ENCODE results near the gene CARD11. TPM values are rescaled to one million over a fixed set of nuclear protein-coding genes. Genes with fewer than 3 reads are reported as not detected.

CARD11 gene
- total RNA-seq, 2 experiments from 2014 or later: 98.3 to 103 TPM

- H3K4me3 Mint-ChIP-seq: no peak overlapping the region
- no peak for ATAC-seq
- TF ChIP-seq CTCF (IDR thresholded peaks at IDR 0.05): no peak
- no peaks in the 10 kb centered on the region for H3K9me3 Mint-ChIP-seq
- H3K27ac Mint-ChIP-seq: no peak overlapping the region
- intact Hi-C loops (cut with micrococcal nuclease): no loop called here
- no peaks in the 10 kb centered on the region for H3K27me3 Mint-ChIP-seq
- no peak for DNase-seq
- POLR2A ChIA-PET: no interaction called here
- H3K4me1 Mint-ChIP-seq (ENCODE audit: low read depth): no peaks in the 10 kb centered on the region
- peaks cover 51% of the 10 kb centered on the region for H3K36me3 Mint-ChIP-seq (ENCODE audit: low read depth)
- CTCF ChIA-PET: no interaction called here
These were observed 125.3 kb downstream of the CARD11 start for GRCh38 chr7:2918406-2918805.

GRCh38 chr7:2915023-2915422, 128.6 kb downstream of the CARD11 start:
- POLR2A ChIA-PET: interaction anchor here (0.9 kb wide), 1 partner anchor 12 kb away, joined by 3 read pairs; no protein-coding TSS in a partner anchor
- intact Hi-C loops (cut with micrococcal nuclease): no loop called here

GRCh38 chr7:2913760-2914387, 129.8 kb downstream of the CARD11 start:
- ChIA-PET CTCF (interaction anchor here (1.0 kb wide), 1 partner anchor 26 kb away, joined by 4 read pairs; no protein-coding TSS in a partner anchor), POLR2A (no interaction called here)
- intact Hi-C loops (cut with micrococcal nuclease): no loop called here
- no peak for TF ChIP-seq CTCF (IDR thresholded peaks at IDR 0.05)
- Mint-ChIP-seq H3K36me3 (ENCODE audit: low read depth) (peaks cover 35% of the 10 kb centered on the region), H3K27me3 (no peaks in the 10 kb centered on the region), H3K4me1 (ENCODE audit: low read depth) (no peaks in the 10 kb centered on the region), H3K4me3 (no peak overlapping the region), H3K27ac (no peak overlapping the region), H3K9me3 (no peaks in the 10 kb centered on the region)
- no peak for DNase-seq
- no peak for ATAC-seq

More at GRCh38 chr7:2915023-2915422, 128.6 kb downstream of the CARD11 start:
- Mint-ChIP-seq H3K9me3 (no peaks in the 10 kb centered on the region), H3K4me3 (no peak overlapping the region), H3K27me3 (no peaks in the 10 kb centered on the region), H3K27ac (no peak overlapping the region), H3K4me1 (ENCODE audit: low read depth) (no peaks in the 10 kb centered on the region), H3K36me3 (ENCODE audit: low read depth) (peaks cover 38% of the 10 kb centered on the region)
- CTCF ChIA-PET: interaction anchor here (0.6 to 1.0 kb wide), 2 partner anchors 27 to 45 kb away, joined by 3 to 4 read pairs; no protein-coding TSS in a partner anchor
- no peak for TF ChIP-seq CTCF (IDR thresholded peaks at IDR 0.05)
- DNase-seq (no peak), ATAC-seq (no peak)

GRCh38 chr7:2912684-2913439, 130.8 kb downstream of the CARD11 start:
- intact Hi-C loops (cut with micrococcal nuclease): no loop called here
- H3K4me1 Mint-ChIP-seq (ENCODE audit: low read depth): no peaks in the 10 kb centered on the region
- ATAC-seq (no peak), DNase-seq (no peak)
- ChIA-PET CTCF (no interaction called here), POLR2A (no interaction called here)
- H3K27ac Mint-ChIP-seq: no peak overlapping the region
- H3K9me3 Mint-ChIP-seq: no peaks in the 10 kb centered on the region
- TF ChIP-seq CTCF (IDR thresholded peaks at IDR 0.05): no peak
- no peaks in the 10 kb centered on the region for H3K27me3 Mint-ChIP-seq
- no peak overlapping the region for H3K4me3 Mint-ChIP-seq
- H3K36me3 Mint-ChIP-seq (ENCODE audit: low read depth): peaks cover 37% of the 10 kb centered on the region

GRCh38 chr7:2911466-2911865, 132.2 kb downstream of the CARD11 start:
- Mint-ChIP-seq H3K4me1 (ENCODE audit: low read depth) (no peaks in the 10 kb centered on the region), H3K9me3 (no peaks in the 10 kb centered on the region), H3K4me3 (no peak overlapping the region), H3K27me3 (no peaks in the 10 kb centered on the region), H3K36me3 (ENCODE audit: low read depth) (peaks cover 44% of the 10 kb centered on the region), H3K27ac (no peak overlapping the region)
- intact Hi-C loops (cut with micrococcal nuclease): no loop called here
- no peak for TF ChIP-seq CTCF (IDR thresholded peaks at IDR 0.05)
- ChIA-PET POLR2A (interaction anchor here (0.6 kb wide), 1 partner anchor 19 kb away, joined by 3 read pairs; no protein-coding TSS in a partner anchor), CTCF (interaction anchor here (1.1 to 1.9 kb wide), 4 partner anchors 8 to 46 kb away, joined by 4 to 6 read pairs (median 5); no protein-coding TSS in a partner anchor)
- DNase-seq: no peak
- no peak for ATAC-seq
